DND-41 (cell line): ENCODE data around the gene LPAR1.

Experiments
- CTCF ChIP-seq: IDR thresholded peaks from 2 replicates; pipeline ENCODE4 v1.5.1; 2012; ENCODE audit warnings: borderline replicate concordance, low read length, moderate library complexity, mild to moderate bottlenecking; ENCODE audit not compliant: poor library complexity, severe bottlenecking; ENCODE audit errors: extremely low read depth
- EZH2 ChIP-seq: IDR thresholded peaks from 3 replicates; pipeline ENCODE4 v1.6.1; 2012; ENCODE audit warnings: borderline replicate concordance, low read depth, mild to moderate bottlenecking, moderate library complexity, low read length, inconsistent platforms; ENCODE audit not compliant: severe bottlenecking

- no peak for TF ChIP-seq CTCF
- TF ChIP-seq EZH2 = no peak
Measured at GRCh38 chr9:110835859-110836271, 202.4 kb downstream of the LPAR1 start.
